Skeletal muscle tissue (tissue), 4 donors: ENCODE results near the gene SGK1. TPM values are rescaled to one million over a fixed set of nuclear protein-coding genes. Genes with fewer than 3 reads are reported as not detected.
"Not testable (repeated sequence)": the region's sequence is repeated elsewhere in the genome, so short reads cannot be mapped to it uniquely, and the experiment has no call there.

ENCODE experiments used
- H3K27ac ChIP-seq: one replicate; pipeline ENCODE4 v1.7.0; 2013; ENCODE audit warnings: mild to moderate bottlenecking, low read depth, low read length, inconsistent platforms
- H3K27me3 ChIP-seq, 3 donors: one replicate each; pipeline ENCODE4 v1.7.0; 2013; ENCODE audit warnings: low read length in 3 of 3; ENCODE audit not compliant: control insufficient read depth in 3 of 3, insufficient read depth in 3 of 3
- H3K36me3 ChIP-seq, 3 donors: one replicate each; pipeline ENCODE4 v1.7.0; 2013; ENCODE audit warnings: low read length in 3 of 3; ENCODE audit not compliant: control insufficient read depth in 3 of 3, insufficient read depth in 3 of 3
- H3K4me1 ChIP-seq, 3 donors: one replicate each; pipeline ENCODE4 v1.7.0; 2013; ENCODE audit warnings: low read length in 3 of 3, mild to moderate bottlenecking in 3 of 3; ENCODE audit not compliant: control insufficient read depth in 3 of 3, insufficient read depth in 3 of 3
- H3K4me3 ChIP-seq, 3 donors: one replicate each; pipeline ENCODE4 v1.7.0; 2013; ENCODE audit warnings: low read length in 3 of 3
- H3K9ac ChIP-seq, 3 donors: one replicate each; pipeline ENCODE4 v1.7.0; 2013; ENCODE audit warnings: low read length in 3 of 3, mild to moderate bottlenecking in 3 of 3, moderate library complexity in 2 of 3, low read depth in 1 of 3
- H3K9me3 ChIP-seq, 3 donors: one replicate each; pipeline ENCODE4 v1.7.0; 2013; ENCODE audit warnings: low read length in 3 of 3; ENCODE audit not compliant: control insufficient read depth in 3 of 3
- total RNA-seq: library from RNA; depleted of rRNA; stranded (reverse); fragments of >200 nt; gene quantifications from one replicate; pipeline ENCODE4 v1.2.3, GENCODE V29; 2014
- donor health status: Osteomylitis.

The SGK1 gene
- total RNA-seq, 1 donor from 2014 or later, result 74.1 TPM

- Histone ChIP-seq H3K4me3 (no peak overlapping the region), H3K36me3 (no peaks in the 10 kb centered on the region), H3K9me3 (peaks cover 2 to 3% (median 2%) of the 10 kb centered on the region in 3 donors), H3K27ac (no peak overlapping the region), H3K27me3 (no peaks in the 10 kb centered on the region), H3K9ac (no peak overlapping the region), H3K4me1 (peaks cover 0 to 8% (median 0%) of the 10 kb centered on the region in 3 donors)
Observed at GRCh38 chr6:134328792-134329191, 10.9 kb upstream of the SGK1 start.

- Histone ChIP-seq H3K27me3 (no peaks in the 10 kb centered on the region), H3K27ac (no peak overlapping the region), H3K4me3 (no peak overlapping the region), H3K9me3 (peaks cover 2 to 3% (median 2%) of the 10 kb centered on the region in 3 donors), H3K36me3 (no peaks in the 10 kb centered on the region), H3K4me1 (peaks cover 0 to 8% (median 0%) of the 10 kb centered on the region in 3 donors), H3K9ac (no peak overlapping the region)
Observed at GRCh38 chr6:134328138-134328537, 10.2 kb upstream of the SGK1 start.

DNA sequence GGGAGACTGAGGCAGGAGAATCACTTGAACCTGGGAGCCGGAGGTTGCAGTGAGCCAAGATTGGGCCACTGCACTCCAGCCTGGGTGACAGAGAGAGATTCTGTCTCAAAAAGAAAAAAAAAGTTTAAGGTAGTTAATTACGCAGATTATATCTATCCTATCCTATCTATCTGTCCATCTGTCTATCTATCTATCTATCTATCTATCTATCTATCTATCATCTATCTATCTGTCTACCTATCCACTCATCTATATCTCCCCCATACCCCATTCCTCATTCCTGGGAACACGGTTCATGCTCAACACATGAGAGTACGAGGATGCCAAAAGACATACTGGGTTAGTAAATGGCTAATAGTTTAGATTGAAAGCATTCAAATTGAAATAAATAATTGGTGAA, 8.3 kb upstream of the SGK1 start:
- H3K9me3 ChIP-seq, H3K27me3 ChIP-seq, H3K27ac ChIP-seq, H3K36me3 ChIP-seq, H3K4me1 ChIP-seq, H3K4me3 ChIP-seq, H3K9ac ChIP-seq: not testable (repeated sequence)

GRCh38 chr6:134324766-134325165, 6.9 kb upstream of the SGK1 start:
- no peaks in the 10 kb centered on the region for H3K36me3 ChIP-seq
- H3K4me3 ChIP-seq, result no peak overlapping the region
- H3K9ac ChIP-seq, result no peak overlapping the region
- H3K9me3 ChIP-seq, result peaks cover 2 to 3% (median 2%) of the 10 kb centered on the region in 3 donors
- H3K27ac ChIP-seq, result no peak overlapping the region
- H3K4me1 ChIP-seq, result no peaks in the 10 kb centered on the region
- no peaks in the 10 kb centered on the region for H3K27me3 ChIP-seq

- Histone ChIP-seq H3K9me3 (peaks cover 2 to 3% (median 2%) of the 10 kb centered on the region in 3 donors), H3K4me1 (no peaks in the 10 kb centered on the region), H3K36me3 (no peaks in the 10 kb centered on the region), H3K27me3 (no peaks in the 10 kb centered on the region), H3K27ac (no peak overlapping the region), H3K9ac (no peak overlapping the region), H3K4me3 (no peak overlapping the region)
Observed at GRCh38 chr6:134324141-134324540, 6.2 kb upstream of the SGK1 start.

- no peaks in the 10 kb centered on the region for H3K36me3 ChIP-seq
- no peak overlapping the region for H3K4me3 ChIP-seq
- no peaks in the 10 kb centered on the region for H3K4me1 ChIP-seq
Observed at GRCh38 chr6:134323698-134324097, 5.8 kb upstream of the SGK1 start.

DNA sequence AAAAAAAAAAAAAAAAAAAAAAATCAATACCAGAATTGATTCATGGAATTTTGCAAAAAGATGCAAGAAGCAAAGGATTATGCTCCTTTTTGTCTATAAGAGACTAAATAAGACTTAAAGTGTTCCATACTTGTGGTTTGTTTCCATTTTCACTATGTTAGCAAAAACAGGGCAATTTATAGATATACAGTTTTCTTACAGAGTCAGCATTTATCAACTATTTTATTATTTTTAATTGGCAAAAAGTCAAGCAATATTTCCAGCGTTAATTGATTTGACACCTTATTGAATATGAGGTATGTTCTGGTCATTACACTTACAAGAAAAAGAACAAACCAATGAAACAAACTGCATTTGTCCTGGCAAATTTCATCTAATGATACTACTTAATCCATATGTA, 5.4 kb upstream of the SGK1 start:
- peaks cover 0 to under 1% (median 0%) of the 10 kb centered on the region in 3 donors for H3K4me1 ChIP-seq
- H3K36me3 ChIP-seq, result no peaks in the 10 kb centered on the region
- no peak overlapping the region for H3K9ac ChIP-seq
- H3K9me3 ChIP-seq, result peaks cover 2 to 3% (median 2%) of the 10 kb centered on the region in 3 donors
- H3K27me3 ChIP-seq, result no peaks in the 10 kb centered on the region
- H3K4me3 ChIP-seq, result no peak overlapping the region
- H3K27ac ChIP-seq, result no peak overlapping the region

More at GRCh38 chr6:134323698-134324097, 5.8 kb upstream of the SGK1 start:
- H3K27me3 ChIP-seq, result no peaks in the 10 kb centered on the region
- H3K9me3 ChIP-seq, result peaks cover 2 to 3% (median 2%) of the 10 kb centered on the region in 3 donors
- H3K27ac ChIP-seq, result no peak overlapping the region
- H3K9ac ChIP-seq, result no peak overlapping the region

DNA sequence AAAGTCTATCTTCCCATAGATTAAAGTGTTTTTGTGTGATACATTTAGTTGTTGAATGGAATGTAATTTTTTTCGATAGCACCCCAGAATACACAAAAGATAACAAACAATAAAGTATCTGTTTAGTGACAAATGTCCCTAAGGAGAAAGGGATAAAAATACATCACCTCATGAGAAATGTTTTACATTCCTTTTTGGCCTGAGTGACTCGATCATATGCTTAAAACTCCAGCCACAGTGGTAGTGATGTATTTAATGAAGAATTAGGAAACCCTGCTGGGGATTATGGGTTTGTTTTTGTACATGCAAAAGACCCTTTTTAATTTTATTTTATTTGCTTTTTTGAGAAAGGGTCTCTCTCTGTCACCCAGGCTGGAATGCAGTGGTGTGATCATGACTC, 4.3 kb upstream of the SGK1 start:
- Histone ChIP-seq H3K27me3 (no peaks in the 10 kb centered on the region), H3K4me1 (peaks cover 0 to 7% (median 7%) of the 10 kb centered on the region in 3 donors), H3K4me3 (no peak overlapping the region), H3K27ac (no peak overlapping the region), H3K9ac (no peak overlapping the region), H3K36me3 (no peaks in the 10 kb centered on the region), H3K9me3 (peaks cover 2 to 3% (median 2%) of the 10 kb centered on the region in 3 donors)

DNA sequence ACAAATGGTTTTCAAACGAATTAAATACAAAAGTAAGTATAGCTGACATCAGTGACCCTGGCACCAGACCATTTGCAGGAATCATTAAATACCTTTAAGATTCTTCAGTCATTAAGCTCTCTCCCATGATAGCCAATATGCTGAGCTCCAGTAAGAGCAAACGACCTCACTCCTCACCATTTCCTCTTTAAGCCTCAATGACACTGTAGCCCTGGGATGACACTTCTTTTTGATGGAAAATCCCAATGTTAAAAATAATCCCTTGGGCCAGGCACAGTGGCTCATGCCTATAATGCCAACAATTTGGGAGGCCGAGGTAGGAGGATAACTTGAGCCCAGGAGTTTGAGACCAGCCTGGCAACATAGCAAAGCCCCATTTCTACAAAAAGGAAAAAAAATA, 3.3 kb upstream of the SGK1 start:
- H3K9me3 ChIP-seq, result peaks cover 2 to 3% (median 2%) of the 10 kb centered on the region in 3 donors
- H3K36me3 ChIP-seq, result no peaks in the 10 kb centered on the region
- H3K4me1 ChIP-seq, result peaks cover 0 to 8% (median 7%) of the 10 kb centered on the region in 3 donors
- H3K27ac ChIP-seq, result no peak overlapping the region
- H3K9ac ChIP-seq, result no peak overlapping the region
- H3K27me3 ChIP-seq, result no peaks in the 10 kb centered on the region
- H3K4me3 ChIP-seq, result no peak overlapping the region

GRCh38 chr6:134319686-134320085, 1.8 kb upstream of the SGK1 start:
- H3K9ac ChIP-seq, H3K4me1 ChIP-seq, H3K9me3 ChIP-seq, H3K27ac ChIP-seq, H3K27me3 ChIP-seq, H3K36me3 ChIP-seq, H3K4me3 ChIP-seq: not testable (repeated sequence)

DNA sequence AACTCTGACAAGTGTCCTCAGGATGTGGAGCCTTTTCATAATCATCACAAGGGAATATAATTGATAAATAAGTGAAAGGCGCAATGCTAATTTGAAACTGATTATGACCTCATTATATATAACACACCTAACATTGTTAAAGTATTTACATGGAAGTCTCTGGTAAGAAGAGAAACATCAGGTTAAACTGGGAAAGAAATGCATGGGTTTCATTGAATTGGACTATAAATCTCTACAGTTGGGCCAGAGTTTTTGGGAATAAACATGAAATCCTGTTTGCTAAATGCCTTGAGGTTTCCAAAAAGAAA, 1.0 kb upstream of the SGK1 start:
- no peaks in the 10 kb centered on the region for H3K27me3 ChIP-seq
- no peak overlapping the region for H3K27ac ChIP-seq
- H3K4me1 ChIP-seq, result peaks cover 0 to 8% (median 7%) of the 10 kb centered on the region in 3 donors
- no peak overlapping the region for H3K9ac ChIP-seq
- H3K36me3 ChIP-seq, result no peaks in the 10 kb centered on the region
- no peak overlapping the region for H3K4me3 ChIP-seq
- H3K9me3 ChIP-seq, result no peaks in the 10 kb centered on the region
